Measurements from ENCODE around the gene TSC22D1.

TSC22D1 gene

DNA sequence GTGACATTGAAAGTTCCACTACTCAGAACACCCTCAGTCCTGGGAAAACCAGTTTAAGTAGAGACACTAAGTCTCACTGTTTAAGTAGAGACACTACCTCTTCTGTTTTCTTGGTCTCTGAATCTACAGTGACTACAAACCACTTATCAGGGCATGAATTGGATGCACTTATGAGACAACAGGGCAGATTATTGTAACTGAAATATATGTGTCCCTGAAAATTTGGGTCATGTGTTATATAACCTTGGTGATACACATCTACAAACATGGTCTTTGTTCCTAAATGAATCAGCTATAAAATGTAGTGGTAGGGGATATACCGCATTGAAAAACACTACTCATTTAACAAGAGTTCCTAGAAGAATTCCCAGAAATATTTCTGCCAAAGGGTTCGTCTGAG is 146.8 kb downstream of the TSC22D1 start:
- DNase-seq (ENCODE audit: low read depth in 3 of 3), result no peak

DNA sequence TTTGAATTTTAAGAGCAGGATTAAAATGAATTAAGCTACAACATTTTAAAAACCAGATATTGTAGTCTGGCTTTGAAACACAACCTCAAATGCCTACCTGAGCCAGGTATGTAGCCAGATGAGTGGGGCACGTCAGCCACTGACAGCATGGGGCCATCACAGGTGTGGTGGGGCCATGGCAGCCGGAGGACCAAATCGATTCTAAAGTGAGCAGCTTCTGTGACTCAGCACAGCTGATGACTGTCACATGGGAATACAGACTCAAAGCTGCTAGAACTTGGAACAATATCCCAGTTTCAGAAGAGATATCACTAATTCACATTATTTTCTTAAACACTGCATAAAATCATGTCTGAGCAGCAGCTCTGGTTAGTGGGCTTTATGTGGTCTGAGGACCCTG is 149.7 kb downstream of the TSC22D1 start:
- DNase-seq (ENCODE audit: low read depth in 3 of 3), result no peak

DNA sequence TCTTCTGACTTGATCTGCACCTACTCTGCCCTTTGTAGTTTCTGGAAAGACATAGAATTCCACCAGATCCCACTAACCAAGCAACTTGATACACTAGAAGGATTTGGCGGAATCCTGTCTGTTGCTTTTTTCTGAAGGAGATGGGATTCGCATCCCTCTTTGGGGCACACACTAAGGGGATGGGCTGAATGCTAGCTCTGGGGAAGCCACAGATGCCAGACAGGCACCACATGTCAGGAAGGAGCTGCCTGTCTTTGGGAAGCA is 150.4 kb downstream of the TSC22D1 start:
- no peak for DNase-seq (ENCODE audit: low read depth in 3 of 3)

DNA sequence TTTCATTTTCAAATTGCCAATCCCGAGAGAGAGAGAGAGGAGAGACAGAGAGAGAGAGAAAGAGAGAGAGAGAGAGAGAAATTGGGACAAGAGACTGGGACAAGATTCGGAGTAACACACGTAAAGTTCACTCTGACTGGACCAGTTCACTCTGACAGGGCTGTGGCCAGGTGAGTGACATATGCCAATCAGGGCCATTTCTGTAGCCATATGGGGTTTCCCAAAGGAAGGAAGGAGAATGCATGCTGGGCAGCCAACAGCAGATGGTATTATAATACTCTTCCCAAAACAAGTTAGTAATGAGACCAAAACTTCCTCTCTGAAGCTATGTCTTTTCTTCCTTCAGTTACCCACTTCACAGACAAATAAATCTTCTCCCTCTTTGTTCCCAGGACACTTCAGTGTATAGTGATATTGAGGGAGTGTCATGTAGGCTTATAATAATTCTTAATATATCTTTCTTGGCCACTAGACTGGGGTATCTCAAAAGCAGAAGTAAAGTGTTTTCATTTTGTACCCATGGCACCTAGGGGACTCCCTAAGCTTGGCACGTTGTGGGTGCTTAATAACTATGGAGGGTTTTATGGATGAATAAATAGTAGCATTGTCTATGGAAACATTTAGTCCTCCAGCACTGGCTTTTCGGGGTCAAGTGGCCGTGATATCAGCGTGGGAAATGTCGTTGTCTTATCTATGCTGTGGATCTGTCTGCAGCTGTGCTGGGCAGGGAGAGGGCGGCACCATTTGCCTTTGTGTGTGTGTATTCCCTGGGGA is 150.9 kb downstream of the TSC22D1 start:
- DNase-seq (ENCODE audit: low read depth in 3 of 3), result no peak

DNA sequence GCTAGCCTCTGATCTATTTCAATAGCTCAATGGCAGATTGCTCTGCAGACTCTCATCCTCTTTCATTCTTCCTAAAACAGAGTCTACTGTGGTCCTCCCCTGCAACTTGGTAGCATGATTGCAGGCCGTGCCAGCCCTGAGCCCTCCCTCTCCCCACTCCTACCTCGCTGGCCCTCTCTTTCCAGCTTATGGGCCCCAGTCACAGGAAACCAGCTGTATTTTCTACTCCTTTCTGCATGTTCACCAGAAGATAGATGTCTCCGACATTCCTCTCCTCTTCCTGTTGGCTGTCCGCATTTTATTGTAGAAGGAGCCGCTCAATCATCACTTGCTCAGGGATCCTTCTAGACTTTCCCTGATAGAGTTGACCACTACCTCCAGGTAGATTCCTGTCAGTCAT is 152.3 kb downstream of the TSC22D1 start:
- no peak for DNase-seq (ENCODE audit: low read depth in 3 of 3)

DNA sequence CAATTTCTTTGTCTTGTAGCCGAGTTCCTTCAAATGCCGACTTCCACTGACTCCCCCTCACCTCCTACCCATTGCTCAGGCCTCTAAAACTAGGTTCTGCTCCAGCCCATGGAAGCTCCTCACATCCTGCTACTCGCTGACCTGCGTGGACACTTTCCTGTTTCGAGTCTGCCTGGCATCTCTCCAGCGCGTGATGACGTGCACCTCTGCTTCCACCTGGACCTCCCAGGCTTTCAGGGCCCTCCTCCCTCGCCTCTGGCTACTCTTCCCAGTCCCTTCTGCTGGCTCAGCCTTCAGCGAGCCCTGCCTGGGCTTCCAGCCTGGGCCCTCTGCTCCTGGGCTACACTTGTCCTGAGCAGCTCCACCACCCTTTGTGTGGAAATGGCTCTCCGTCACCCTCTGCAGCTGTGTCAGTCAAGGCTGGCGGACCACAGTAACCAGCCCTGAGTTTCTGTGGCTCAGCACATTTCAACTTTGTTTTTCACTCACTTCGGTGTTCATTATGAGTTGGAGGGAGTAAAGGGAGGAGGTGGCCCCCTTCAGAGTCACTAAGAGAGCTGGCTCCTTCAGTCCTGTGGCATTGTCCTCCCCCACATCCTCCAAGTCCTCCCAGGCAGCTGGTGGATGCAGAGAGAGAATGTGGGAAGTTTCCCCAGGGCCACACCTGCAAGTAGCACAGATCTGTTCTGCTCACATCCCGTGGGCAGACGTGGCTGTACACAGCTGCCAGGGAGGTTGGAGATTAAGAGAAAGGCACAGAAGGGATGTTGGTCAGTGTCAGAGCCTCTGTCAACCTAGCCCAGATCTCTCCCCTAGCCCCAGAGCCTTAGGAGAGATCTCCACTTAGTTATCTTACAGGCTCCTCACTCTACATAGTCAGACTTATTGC is 153.1 kb downstream of the TSC22D1 start:
- no peak for DNase-seq (ENCODE audit: low read depth in 3 of 3)

DNA sequence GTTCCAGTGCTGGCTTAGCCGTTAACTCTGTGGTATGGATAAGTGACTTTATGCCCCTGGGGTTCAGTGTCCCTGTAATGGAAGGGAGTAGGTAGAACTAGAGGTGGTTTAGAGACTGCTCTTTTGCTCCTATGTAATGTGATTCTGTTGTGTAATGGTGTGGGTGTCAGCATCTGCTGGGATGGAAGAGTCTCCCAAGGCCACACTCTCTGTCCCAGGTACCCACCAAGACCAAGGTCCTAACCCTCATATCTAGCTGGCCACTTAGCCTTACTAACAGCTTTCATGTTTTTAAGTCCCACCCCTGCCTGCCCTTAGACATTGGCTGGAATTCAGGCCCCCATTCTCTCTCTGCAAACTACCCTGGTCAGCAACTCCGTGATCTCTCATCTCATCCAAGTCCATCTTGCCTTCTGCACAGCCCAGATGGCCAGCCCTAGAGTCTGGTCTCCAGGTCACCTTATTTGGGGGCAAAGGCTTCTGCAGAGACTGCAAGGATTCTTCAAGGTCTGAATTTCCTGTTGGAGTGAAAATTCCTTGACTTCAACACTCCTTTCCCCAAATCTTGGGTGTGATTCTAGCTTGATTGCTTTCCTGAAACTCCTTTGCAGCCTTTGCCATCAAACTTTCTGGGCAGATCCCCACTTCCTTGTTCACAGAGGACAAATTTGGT is 154.1 kb downstream of the TSC22D1 start:
- no peak for DNase-seq (ENCODE audit: low read depth in 3 of 3)

DNA sequence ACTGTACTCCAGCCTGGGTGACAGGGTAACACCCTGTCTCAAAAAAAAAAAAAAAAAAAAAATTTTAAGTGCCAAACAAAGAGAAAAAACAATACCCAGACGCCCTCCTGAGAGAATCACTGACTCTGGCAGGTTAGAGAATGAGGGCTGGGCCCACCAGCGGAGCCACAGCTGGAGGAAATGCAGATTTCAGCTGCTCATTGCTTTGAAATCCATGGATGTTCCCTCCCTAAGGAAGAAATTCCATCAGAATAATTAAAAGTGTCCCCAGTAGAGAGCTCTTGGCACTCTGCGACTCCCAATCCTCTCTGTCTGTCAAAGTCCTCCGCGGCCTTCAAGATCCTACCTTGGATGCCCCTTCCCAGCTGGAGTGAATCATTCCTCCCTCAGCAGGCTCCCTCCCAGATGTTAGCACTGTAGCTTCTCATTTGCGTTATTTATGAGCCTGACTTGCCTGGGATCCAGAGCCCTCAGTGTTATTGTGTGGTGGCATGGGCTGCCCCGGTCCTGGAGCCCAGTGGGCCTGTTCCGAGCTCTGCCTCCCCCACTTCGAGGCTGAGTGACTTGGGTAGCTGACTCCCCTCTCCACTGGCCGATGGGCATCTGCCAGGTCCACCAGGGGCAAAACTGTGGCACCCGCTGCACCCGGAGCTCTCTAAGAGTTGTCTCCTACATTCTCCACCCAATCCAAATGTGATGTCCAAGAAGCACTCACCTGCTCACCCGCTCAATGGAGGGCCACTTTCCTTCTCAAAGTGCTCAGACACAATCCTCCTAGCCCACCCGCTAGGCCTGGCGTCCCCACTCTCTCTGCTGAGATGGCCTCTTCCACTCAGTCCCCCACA is 155.5 kb downstream of the TSC22D1 start:
- DNase-seq (ENCODE audit: low read depth in 3 of 3), result no peak

DNA sequence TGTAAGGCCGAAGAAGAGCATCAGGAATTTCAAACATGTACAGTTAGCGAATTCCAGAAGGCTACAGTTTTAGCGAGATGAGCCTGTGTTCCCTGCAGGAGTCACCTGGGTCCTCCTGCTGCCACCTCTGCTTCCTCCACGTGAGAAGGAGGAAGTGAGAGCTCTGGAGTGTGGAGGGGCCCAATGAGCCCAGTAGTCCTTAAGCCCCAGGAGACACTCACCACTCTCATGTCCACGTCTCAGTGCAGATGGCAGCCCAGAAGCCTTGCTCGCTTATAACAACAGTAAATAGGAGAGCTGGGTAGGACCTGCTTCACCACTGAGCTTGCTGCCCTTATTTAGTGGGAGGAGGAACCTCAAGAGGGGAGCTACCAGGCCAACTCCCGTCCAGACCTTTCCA is 158.3 kb downstream of the TSC22D1 start:
- no peak for DNase-seq (ENCODE audit: low read depth in 3 of 3)

DNA sequence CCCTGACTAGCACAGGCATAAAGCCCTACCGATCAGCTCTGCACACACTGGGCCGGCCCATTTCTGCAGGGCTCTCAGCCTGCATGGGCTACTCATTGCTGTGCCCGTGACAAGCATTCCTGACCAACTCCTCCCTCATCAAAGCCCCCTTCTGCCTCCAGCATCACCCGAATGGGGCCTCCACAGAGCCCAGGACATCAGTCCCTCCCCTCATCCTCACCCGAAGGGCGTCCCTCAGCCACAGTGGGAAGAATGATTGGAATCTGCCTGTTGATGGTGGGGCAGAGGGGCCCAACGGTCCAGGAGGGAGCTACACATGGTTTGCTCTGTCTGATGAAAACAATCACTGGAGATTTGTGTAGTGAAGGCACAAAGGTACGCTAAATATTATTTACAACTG is 158.7 kb downstream of the TSC22D1 start:
- no peak for DNase-seq (ENCODE audit: low read depth in 3 of 3)

DNA sequence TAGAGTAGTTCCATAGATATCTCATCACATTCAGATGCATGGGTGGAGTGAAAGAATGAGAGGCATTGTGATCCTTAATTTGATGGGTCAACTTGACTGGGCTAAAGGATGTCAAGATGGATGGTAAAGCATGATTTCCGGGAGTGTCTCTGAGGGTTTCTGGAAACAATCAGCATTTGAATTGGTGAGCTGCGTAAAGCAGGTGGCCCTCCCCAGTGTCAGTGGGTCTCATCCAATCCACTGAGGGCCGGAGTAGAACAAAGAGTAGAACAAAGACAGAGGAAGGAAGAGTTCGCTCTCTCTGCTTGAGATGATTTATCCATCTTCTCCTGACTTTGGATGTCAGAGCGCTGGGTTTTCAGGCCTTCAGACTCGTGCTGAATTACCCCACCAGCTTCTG is 159.4 kb downstream of the TSC22D1 start:
- DNase-seq (ENCODE audit: low read depth in 3 of 3), result no peak

DNA sequence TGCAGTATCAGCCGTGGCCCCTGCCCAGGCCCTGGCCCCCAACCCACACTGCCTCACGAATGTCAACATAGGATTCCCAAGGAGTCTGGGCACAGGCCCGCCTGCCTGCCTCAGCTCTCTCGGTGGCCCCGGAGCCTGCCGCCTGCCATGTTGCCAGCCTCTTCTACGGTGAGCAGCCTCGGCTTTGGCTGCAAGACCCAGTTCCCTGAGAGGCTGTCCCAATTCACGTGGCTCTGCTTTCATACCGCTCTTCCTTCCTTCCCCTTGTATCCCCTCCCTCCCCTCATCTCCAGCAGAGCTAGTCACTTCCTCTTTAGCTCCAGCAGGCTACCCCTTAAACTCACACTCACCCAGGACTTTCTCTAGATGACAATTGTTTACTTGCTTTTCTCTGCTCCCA is 159.8 kb downstream of the TSC22D1 start:
- DNase-seq (ENCODE audit: low read depth in 3 of 3), result no peak

DNA sequence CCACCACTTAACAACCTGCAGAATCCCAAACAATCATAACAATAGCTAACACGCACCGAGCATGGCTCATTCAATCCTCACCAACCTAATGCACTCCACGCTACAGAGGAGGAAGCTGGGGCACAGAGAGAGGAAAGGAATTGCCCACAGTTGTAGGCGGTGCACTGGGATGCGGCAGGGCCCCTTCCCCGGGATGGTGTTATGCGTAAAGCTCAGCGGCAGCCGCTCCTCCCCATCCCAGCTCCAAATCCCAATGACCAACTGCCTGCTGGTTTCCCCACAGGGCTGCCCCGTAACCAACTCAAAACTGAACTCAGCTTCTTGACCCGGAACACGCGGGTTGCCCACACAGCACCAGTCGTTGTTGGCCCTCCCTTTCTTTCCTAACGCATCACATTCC is 160.3 kb downstream of the TSC22D1 start:
- no peak for DNase-seq (ENCODE audit: low read depth in 3 of 3)

DNA sequence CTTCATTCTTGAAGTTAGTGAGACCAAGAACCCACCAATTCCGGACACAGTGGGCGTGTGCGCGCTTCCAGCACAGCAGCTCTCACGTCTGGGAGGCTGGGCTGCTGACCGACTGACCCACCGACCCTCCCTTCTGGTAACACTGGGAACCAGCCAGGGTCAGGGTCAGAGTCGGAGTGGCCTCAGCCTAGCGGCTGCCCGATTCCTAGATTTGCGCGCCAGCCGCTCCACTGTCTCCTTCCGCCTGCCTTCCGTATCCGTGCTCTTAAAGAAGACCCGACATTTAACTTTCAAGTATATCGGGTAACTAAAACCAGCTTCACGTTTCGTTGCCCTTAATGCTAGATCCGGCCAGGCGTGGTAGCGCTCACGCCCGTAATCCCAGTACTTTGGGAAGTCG is 161.4 kb downstream of the TSC22D1 start:
- DNase-seq (ENCODE audit: low read depth in 3 of 3), result no peak

DNA sequence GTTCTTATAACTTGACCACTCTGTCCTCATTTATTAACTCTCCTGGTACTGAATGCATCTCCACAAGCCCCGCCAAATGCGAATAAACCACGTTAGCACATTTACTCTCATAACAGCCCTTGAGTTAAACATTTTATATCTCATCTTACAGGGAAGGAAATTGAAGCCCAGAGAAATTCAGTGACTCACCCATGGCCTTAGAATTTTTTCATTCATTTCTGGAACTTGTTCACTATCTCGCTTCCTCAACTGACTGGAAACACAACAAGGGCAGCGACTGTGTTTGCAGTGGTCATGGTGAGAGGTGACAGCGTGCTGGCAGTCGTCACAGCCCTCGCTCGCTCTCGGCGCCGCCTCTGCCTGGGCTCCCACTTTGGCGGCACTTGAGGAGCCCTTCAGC is 163.0 kb downstream of the TSC22D1 start:
- DNase-seq (ENCODE audit: low read depth in 3 of 3), result no peak

DNA sequence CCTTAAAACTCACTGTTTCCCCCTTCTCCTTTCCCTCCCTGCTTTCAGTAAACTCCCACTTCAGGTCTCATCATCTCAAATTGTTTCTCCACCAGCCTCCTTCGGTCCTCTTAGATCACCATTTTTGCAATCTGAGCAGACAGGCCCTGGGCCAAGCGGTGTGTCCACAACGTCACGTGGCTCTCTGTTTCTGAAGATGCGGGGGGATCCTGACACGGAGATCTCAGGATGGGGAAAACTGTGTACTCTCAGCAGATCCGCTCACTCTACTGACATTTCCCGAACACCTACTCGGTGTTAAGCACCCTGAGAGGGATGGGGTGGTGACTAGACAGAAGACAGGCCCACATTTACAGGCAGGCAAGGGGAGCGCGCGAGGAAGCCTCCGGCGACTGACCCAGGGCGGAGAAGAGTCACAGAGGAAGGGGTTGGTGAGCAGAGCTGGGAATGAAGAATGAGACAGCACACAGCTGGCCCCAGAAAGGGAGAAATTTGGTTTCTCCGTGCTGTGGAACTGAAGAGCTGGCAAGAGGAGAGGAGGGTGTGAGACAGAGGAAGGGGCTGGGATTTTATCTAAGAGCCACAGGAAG is 163.7 kb downstream of the TSC22D1 start:
- DNase-seq (ENCODE audit: low read depth in 3 of 3), result no peak

DNA sequence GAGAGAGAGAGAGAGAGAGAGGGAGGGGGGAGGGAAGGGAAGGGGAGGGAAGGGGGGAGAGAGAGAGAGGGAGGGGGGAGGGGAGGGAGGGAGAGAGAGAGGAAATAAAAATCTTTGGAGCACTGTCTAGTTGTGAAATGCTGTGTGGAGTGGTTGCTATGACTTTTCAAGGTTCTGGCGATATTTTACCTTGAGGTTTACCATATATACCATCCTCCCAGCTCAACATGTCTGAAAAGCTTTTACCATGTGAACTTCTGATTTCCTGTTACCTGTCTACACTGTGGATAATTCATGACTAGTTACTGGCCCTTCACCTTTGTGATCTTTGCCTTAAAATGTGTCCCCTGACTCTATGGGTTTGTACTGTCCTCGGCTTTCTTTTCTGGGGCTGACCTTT is 164.3 kb downstream of the TSC22D1 start:
- DNase-seq (ENCODE audit: low read depth in 3 of 3), result no peak

DNA sequence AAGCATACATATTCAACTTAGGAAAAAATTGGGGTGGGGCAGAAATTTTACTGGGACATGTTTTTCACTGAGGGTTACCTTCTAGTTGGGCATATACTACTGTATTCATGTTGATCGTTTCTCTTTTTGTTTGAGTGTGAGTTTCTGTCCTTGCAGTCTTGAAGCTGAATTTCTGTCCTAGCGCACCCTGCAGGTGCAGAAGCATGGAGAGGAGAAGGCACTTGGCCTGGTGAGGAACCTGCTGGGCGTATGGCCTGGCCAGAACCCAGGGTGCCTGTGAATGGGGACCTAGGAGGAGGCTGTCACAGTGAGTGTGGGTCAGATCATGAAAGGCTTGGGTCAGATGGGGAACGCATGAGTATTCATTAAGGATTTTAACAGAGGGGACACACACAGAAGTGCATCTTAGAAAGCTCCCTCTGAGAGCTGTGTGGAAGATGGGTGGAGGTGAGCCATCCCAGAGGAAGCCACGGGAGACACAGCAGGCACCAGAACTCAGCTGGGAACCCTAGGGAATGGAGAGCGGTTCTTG is 165.7 kb downstream of the TSC22D1 start:
- DNase-seq (ENCODE audit: low read depth in 3 of 3), result no peak

DNA sequence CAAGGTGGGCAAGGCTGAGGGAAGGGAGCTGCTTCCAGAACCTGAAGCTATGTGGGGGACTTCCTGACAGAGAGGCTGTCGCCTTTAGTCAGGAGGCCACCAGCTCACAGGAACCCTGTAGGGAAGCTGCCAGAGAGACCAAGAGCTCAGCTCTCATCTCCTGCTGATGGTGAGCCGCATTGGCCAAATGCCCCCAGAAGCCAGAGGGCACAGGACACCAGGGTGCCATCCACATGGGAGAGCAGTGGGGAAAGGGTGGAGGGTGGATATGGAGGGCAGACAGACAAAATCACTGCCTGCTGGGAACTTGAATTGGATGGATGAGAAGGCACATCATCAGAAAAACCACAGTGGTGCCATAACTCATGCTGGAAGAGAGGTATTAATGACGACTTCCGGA is 166.5 kb downstream of the TSC22D1 start:
- no peak for DNase-seq (ENCODE audit: low read depth in 3 of 3)

DNA sequence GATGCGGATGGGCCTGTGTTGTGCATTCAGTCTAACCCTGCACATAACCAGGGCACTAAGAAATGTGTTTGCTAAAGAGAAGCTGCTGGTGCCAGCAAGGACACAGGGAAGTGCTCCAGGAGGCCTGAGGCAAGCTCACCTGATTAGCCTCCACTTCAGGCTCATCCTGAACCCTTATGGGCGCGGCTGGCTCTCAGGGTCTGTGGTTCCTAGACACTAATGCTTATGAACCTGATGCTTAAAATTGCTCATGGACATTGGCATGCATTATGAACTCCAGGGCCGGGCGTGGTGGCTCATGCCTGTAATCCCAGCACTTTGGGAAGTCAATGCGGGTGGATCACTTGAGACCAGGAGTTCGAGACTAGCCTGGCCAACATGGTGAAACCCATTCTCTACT is 168.2 kb downstream of the TSC22D1 start:
- DNase-seq (ENCODE audit: low read depth in 3 of 3), result no peak

DNA sequence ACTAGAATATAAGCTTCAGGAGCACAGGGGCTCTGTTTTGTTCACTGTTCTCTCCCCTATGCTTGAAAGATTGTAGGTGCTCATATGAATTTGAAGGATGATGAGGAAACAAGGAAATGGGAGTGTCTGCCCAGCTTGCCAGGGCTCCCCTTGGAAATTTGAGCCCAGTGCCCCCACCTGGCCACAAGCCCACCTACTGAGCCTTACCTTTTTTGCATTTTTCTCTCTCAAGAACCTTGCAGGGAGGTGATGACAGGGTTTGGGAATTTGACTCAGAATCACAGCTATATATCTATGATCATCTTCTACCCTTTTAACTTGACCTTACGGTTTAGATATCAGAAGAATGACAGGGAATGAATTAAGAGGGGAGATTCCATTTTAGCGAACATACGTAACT is 168.8 kb downstream of the TSC22D1 start:
- no peak for DNase-seq (ENCODE audit: low read depth in 3 of 3)

All from stimulated activated CD4-positive, alpha-beta T cell treated with anti-CD3 and anti-CD28 coated beads, TNF-alpha, amount 100 ng/mL, for 48 hours (primary cell).